ENCODE data around the gene MAML2.

DNA sequence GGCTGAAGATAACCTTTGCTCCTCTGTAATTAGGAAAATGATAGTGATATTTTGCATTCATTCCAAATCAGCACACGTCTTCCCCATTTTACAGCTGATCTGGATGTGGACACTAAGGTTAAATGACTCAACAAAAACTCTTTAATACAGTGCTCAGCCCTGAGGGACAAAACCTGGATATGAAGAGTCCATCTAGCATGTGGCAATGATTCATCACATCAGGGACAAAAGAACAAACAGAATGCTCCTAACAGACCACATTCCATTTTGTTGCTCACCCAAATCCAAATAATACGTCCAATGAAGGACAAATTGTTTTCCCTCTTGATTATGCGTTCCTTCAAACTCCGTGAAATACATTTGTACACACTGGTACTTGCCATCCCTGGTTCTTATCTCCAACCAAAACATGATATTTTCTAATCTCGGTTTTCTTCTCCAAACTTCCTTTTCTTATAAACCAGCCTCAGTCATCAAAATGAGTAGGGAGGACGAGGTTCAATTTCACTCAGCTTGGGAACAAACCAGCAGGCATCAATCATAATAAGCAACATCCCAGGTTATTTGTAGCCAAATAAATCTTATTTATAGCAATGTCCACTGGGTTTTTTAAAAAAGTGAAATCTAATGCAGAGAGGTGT, 365.3 kb downstream of the MAML2 start:
- no peak for TF ChIP-seq POLR2A (IDR thresholded peaks at IDR 0.05)
- TF ChIP-seq, protein P1, sequence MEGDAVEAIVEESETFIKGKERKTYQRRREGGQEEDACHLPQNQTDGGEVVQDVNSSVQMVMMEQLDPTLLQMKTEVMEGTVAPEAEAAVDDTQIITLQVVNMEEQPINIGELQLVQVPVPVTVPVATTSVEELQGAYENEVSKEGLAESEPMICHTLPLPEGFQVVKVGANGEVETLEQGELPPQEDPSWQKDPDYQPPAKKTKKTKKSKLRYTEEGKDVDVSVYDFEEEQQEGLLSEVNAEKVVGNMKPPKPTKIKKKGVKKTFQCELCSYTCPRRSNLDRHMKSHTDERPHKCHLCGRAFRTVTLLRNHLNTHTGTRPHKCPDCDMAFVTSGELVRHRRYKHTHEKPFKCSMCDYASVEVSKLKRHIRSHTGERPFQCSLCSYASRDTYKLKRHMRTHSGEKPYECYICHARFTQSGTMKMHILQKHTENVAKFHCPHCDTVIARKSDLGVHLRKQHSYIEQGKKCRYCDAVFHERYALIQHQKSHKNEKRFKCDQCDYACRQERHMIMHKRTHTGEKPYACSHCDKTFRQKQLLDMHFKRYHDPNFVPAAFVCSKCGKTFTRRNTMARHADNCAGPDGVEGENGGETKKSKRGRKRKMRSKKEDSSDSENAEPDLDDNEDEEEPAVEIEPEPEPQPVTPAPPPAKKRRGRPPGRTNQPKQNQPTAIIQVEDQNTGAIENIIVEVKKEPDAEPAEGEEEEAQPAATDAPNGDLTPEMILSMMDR (IDR thresholded peaks at IDR 0.05), result no peak
